Hindlimb muscle (tissue), 1 donor: ENCODE data around the gene IGSF23. TPM values are rescaled to one million over a fixed set of nuclear protein-coding genes. Genes with fewer than 3 reads are reported as not detected.

Experiments
- DNase-seq: peaks from one replicate; pipeline ENCODE4 v3.0.0-alpha.2; 2013
- polyA plus RNA-seq: library from polyadenylated mRNA; unstranded; fragments of 120-200 nt; gene quantifications from one replicate; pipeline ENCODE4 v1.2.1, GENCODE V29; 2013; ENCODE audit not compliant: insufficient read length

IGSF23 gene
- polyA plus RNA-seq: not detected

GRCh38 chr19:44613295-44614178 lies at the start of gene IGSF23:
TSS of gene IGSF23 (plus strand) at chr19:44613563. CDS start at chr19:44613646, 83 bp downstream.
- DNase-seq: no peak

GRCh38 chr19:44566984-44567383 lies 46.4 kb upstream of the IGSF23 start:
- DNase-seq: no peak

GRCh38 chr19:44567745-44568144 lies 45.6 kb upstream of the IGSF23 start:
- no peak for DNase-seq

- DNase-seq: no peak
Measured at GRCh38 chr19:44570603-44570983, 42.8 kb upstream of the IGSF23 start.

GRCh38 chr19:44570984-44571684 lies 42.2 kb upstream of the IGSF23 start:
- DNase-seq: peak; percentile 41

- no peak for DNase-seq
Measured at GRCh38 chr19:44571830-44572580, 41.4 kb upstream of the IGSF23 start.

- no peak for DNase-seq
Measured at GRCh38 chr19:44572581-44572900, 40.8 kb upstream of the IGSF23 start.

- DNase-seq: no peak
Measured at GRCh38 chr19:44573183-44573582, 40.2 kb upstream of the IGSF23 start.

- DNase-seq: no peak
Measured at GRCh38 chr19:44573627-44574026, 39.7 kb upstream of the IGSF23 start.

- DNase-seq: no peak
Measured at GRCh38 chr19:44574186-44574950, 39.0 kb upstream of the IGSF23 start.

GRCh38 chr19:44575116-44575700 lies 38.2 kb upstream of the IGSF23 start:
- DNase-seq: no peak

GRCh38 chr19:44576843-44577565 lies 36.4 kb upstream of the IGSF23 start:
- no peak for DNase-seq

GRCh38 chr19:44577566-44577874 lies 35.8 kb upstream of the IGSF23 start:
- no peak for DNase-seq

- no peak for DNase-seq
Measured at GRCh38 chr19:44579663-44580365, 33.5 kb upstream of the IGSF23 start.

- no peak for DNase-seq
Measured at GRCh38 chr19:44580366-44580895, 32.9 kb upstream of the IGSF23 start.

- no peak for DNase-seq
Measured at GRCh38 chr19:44581288-44581687, 32.1 kb upstream of the IGSF23 start.

GRCh38 chr19:44582581-44583265 lies 30.6 kb upstream of the IGSF23 start:
- DNase-seq: no peak

GRCh38 chr19:44585371-44586133 lies 27.8 kb upstream of the IGSF23 start:
- no peak for DNase-seq
